Large intestine (tissue), 3 donors: ENCODE results near the gene EEFSEC. TPM values are rescaled to one million over a fixed set of nuclear protein-coding genes. Genes with fewer than 3 reads are reported as not detected.
A peak's percentile ranks its signal among the peaks of the same experiment; 100 is the strongest.

Experiments
- DNase-seq, 2 donors: peaks; one replicate each; pipeline versions ENCODE4 v3.0.0 to v3.0.0-alpha.2; 2013
- H3K27ac ChIP-seq: one replicate; pipeline ENCODE4 v1.5.1; 2013; ENCODE audit warnings: low read length
- H3K27me3 ChIP-seq: 2 replicates; pipeline ENCODE4 v1.6.1; 2013; ENCODE audit warnings: low read length; ENCODE audit not compliant: control insufficient read depth, insufficient read depth
- H3K36me3 ChIP-seq: 2 replicates; pipeline ENCODE4 v1.6.1; 2013; ENCODE audit warnings: low read length; ENCODE audit not compliant: control insufficient read depth, insufficient read depth
- H3K4me1 ChIP-seq: one replicate; pipeline ENCODE4 v1.6.1; 2013; ENCODE audit warnings: low read length; ENCODE audit not compliant: control insufficient read depth, insufficient read depth
- H3K4me3 ChIP-seq: one replicate; pipeline ENCODE4 v1.5.1; 2013; ENCODE audit warnings: low read length
- H3K9me3 ChIP-seq: one replicate; pipeline ENCODE4 v1.6.1; 2013; ENCODE audit warnings: mild to moderate bottlenecking, low read depth, low read length, moderate library complexity; ENCODE audit not compliant: control insufficient read depth
- WGBS: methylation state at CpG from one replicate; pipeline ENCODE4 v1.1.5; 2013; ENCODE audit warnings: low lambda C conversion rate; ENCODE audit not compliant: insufficient coverage; 5-methylcytosine and 5-hydroxymethylcytosine counted together
- polyA plus RNA-seq: library from polyadenylated mRNA; unstranded; fragments of 120-200 nt; gene quantifications from one replicate; pipeline ENCODE4 v1.2.1, GENCODE V29; 2013

Gene EEFSEC
- polyA plus RNA-seq, 1 donor = 23.9 TPM

- no peaks in the 10 kb centered on the region for H3K27me3 ChIP-seq
- no peaks in the 10 kb centered on the region for H3K9me3 ChIP-seq
- H3K27ac ChIP-seq = no peak overlapping the region
- DNase-seq = no peak
- H3K36me3 ChIP-seq = no peaks in the 10 kb centered on the region
- WGBS = no CpG with 5 or more reads among the region's 8 CpGs
- peaks cover 18% of the 10 kb centered on the region for H3K4me1 ChIP-seq
- H3K4me3 ChIP-seq = no peak overlapping the region
These were observed 245.3 kb downstream of the EEFSEC start for GRCh38 chr3:128398586-128398985.

- H3K4me1 ChIP-seq = peaks cover 18% of the 10 kb centered on the region
- DNase-seq = no peak
- H3K9me3 ChIP-seq = no peaks in the 10 kb centered on the region
- H3K36me3 ChIP-seq = no peaks in the 10 kb centered on the region
- WGBS = no CpG with 5 or more reads among the region's 24 CpGs
- no peak overlapping the region for H3K27ac ChIP-seq
- H3K4me3 ChIP-seq = no peak overlapping the region
- no peaks in the 10 kb centered on the region for H3K27me3 ChIP-seq
These were observed 246.1 kb downstream of the EEFSEC start for GRCh38 chr3:128399221-128399915.

- H3K27ac ChIP-seq = no peak overlapping the region
- WGBS = no CpG with 5 or more reads among the region's 11 CpGs
These were observed 247.4 kb downstream of the EEFSEC start for GRCh38 chr3:128400671-128401070.

GRCh38 chr3:128402319-128402718, 249.0 kb downstream of the EEFSEC start:
- no peaks in the 10 kb centered on the region for H3K36me3 ChIP-seq
- DNase-seq = peak in 1 of 2 donors; percentile 50
- H3K4me1 ChIP-seq = peaks cover 18% of the 10 kb centered on the region
- no peaks in the 10 kb centered on the region for H3K27me3 ChIP-seq
- no peak overlapping the region for H3K4me3 ChIP-seq
- no CpG with 5 or more reads among the region's 11 CpGs for WGBS
- no peak overlapping the region for H3K27ac ChIP-seq
- H3K9me3 ChIP-seq = no peaks in the 10 kb centered on the region

More at GRCh38 chr3:128400671-128401070, 247.4 kb downstream of the EEFSEC start:
- H3K4me1 ChIP-seq = peaks cover 18% of the 10 kb centered on the region
- no peaks in the 10 kb centered on the region for H3K36me3 ChIP-seq
- H3K4me3 ChIP-seq = no peak overlapping the region
- no peaks in the 10 kb centered on the region for H3K27me3 ChIP-seq
- DNase-seq = no peak
- no peaks in the 10 kb centered on the region for H3K9me3 ChIP-seq

- WGBS = no CpG with 5 or more reads among the region's 6 CpGs
- H3K27me3 ChIP-seq = no peaks in the 10 kb centered on the region
- H3K36me3 ChIP-seq = no peaks in the 10 kb centered on the region
- peaks cover 18% of the 10 kb centered on the region for H3K4me1 ChIP-seq
- H3K4me3 ChIP-seq = no peak overlapping the region
- H3K27ac ChIP-seq = no peak overlapping the region
- H3K9me3 ChIP-seq = no peaks in the 10 kb centered on the region
- DNase-seq = peak in 1 of 2 donors; percentile 43
These were observed 249.7 kb downstream of the EEFSEC start for GRCh38 chr3:128402998-128403397.

GRCh38 chr3:128404276-128405068, 251.2 kb downstream of the EEFSEC start:
- no peak overlapping the region for H3K27ac ChIP-seq
- H3K4me3 ChIP-seq = no peak overlapping the region
- peaks cover 18% of the 10 kb centered on the region for H3K4me1 ChIP-seq
- DNase-seq = no peak
- H3K36me3 ChIP-seq = peaks cover 4% of the 10 kb centered on the region
- H3K27me3 ChIP-seq = no peaks in the 10 kb centered on the region
- no peaks in the 10 kb centered on the region for H3K9me3 ChIP-seq
- WGBS = no CpG with 5 or more reads among the region's 23 CpGs

- H3K4me3 ChIP-seq = no peak overlapping the region
- no peaks in the 10 kb centered on the region for H3K27me3 ChIP-seq
- DNase-seq = no peak
- peaks cover 19% of the 10 kb centered on the region for H3K4me1 ChIP-seq
- no CpG with 5 or more reads among the region's 8 CpGs for WGBS
- peaks cover 4% of the 10 kb centered on the region for H3K36me3 ChIP-seq
- H3K9me3 ChIP-seq = no peaks in the 10 kb centered on the region
- no peak overlapping the region for H3K27ac ChIP-seq
These were observed 252.4 kb downstream of the EEFSEC start for GRCh38 chr3:128405554-128406277.

- no peak overlapping the region for H3K27ac ChIP-seq
- H3K4me1 ChIP-seq = peaks cover 29% of the 10 kb centered on the region
- no CpG with 5 or more reads among the region's 7 CpGs for WGBS
- H3K9me3 ChIP-seq = no peaks in the 10 kb centered on the region
- H3K27me3 ChIP-seq = no peaks in the 10 kb centered on the region
- peaks cover 4% of the 10 kb centered on the region for H3K36me3 ChIP-seq
- H3K4me3 ChIP-seq = no peak overlapping the region
- no peak for DNase-seq
These were observed 254.0 kb downstream of the EEFSEC start for GRCh38 chr3:128407247-128407646.

GRCh38 chr3:128408012-128408692, 254.9 kb downstream of the EEFSEC start:
- Histone ChIP-seq H3K9me3 (no peaks in the 10 kb centered on the region), H3K36me3 (peaks cover 4% of the 10 kb centered on the region), H3K27me3 (no peaks in the 10 kb centered on the region), H3K4me1 (peaks cover 27% of the 10 kb centered on the region), H3K4me3 (no peak overlapping the region), H3K27ac (no peak overlapping the region)
- WGBS = no CpG with 5 or more reads among the region's 19 CpGs
- DNase-seq = no peak
